ENCODE measurements around the gene PAOX. TPM values are rescaled to one million over a fixed set of nuclear protein-coding genes. Genes with fewer than 3 reads are reported as not detected.

The PAOX gene
- total and polyA plus RNA-seq, 9 of the 15 experiments (the other 6 are each of a cell fraction or from before 2014, with no cell fraction given), result 0.80 to 6.4 (median 2.6) TPM

- TF ChIP-seq SFPQ (IDR thresholded peaks at IDR 0.05; ENCODE audit: low read depth, low read length) (no peak), PRDM10 (IDR thresholded peaks at IDR 0.05; ENCODE audit: partially characterized antibody) (no peak), ZNF347 (CRISPR knock-in tag; IDR thresholded peaks at IDR 0.05; ENCODE audit: low read depth) (no peak), C11orf30 (IDR thresholded peaks at IDR 0.05; ENCODE audit: low read depth) (no peak), U2AF2 (optimal IDR thresholded peaks at IDR 0.05; ENCODE audit: low read depth, low read length) (no peak), BHLHE40 (IDR thresholded peaks at IDR 0.05; ENCODE audit: low read length) (no peak), KHSRP (IDR thresholded peaks at IDR 0.05) (no peak), KLF6 (CRISPR knock-in tag; IDR thresholded peaks at IDR 0.05; ENCODE audit: borderline replicate concordance) (no peak), TCF15 (CRISPR knock-in tag; IDR thresholded peaks at IDR 0.05) (no peak), SOX6 (IDR thresholded peaks at IDR 0.05) (no peak), IRF2 (CRISPR knock-in tag; IDR thresholded peaks at IDR 0.05) (no peak), ZNF384 (IDR thresholded peaks at IDR 0.05; ENCODE audit: low read depth, low read length) (no peak), POLR3G (IDR thresholded peaks at IDR 0.05; ENCODE audit: extremely low read depth, insufficient read length, insufficient replicate concordance) (no peak), HDAC1 (IDR thresholded peaks at IDR 0.05) (peak in 1 of 2 experiments; percentile 36; a peak in 1 of 4 replicates), MLLT1 (IDR thresholded peaks at IDR 0.05) (no peak), TBL1XR1 (IDR thresholded peaks at IDR 0.05; ENCODE audit: low read length in 2 of 2) (no peak), RBBP5 (IDR thresholded peaks at IDR 0.05; ENCODE audit: borderline replicate concordance, insufficient read depth, low read length, poor library complexity, severe bottlenecking) (peak; percentile 41), COPS2 (conservative IDR thresholded peaks at IDR 0.05) (no peak), TCF7 (IDR thresholded peaks at IDR 0.05; ENCODE audit: borderline replicate concordance) (no peak), KDM5B (IDR thresholded peaks at IDR 0.05; ENCODE audit: insufficient replicate concordance, low read depth, low read length) (peak; percentile 79), ZNF586 (CRISPR knock-in tag; conservative IDR thresholded peaks at IDR 0.05) (no peak)
These were observed 5.6 kb upstream of the PAOX start, which contains the start of gene ECHS1 (continued) for GRCh38 chr10:133373174-133374090.

Data from K562 (cell line).